DND-41 (cell line): ENCODE measurements around the gene HDAC4.

Source experiments
- ATAC-seq: fragments of 200-7000 bp; cut with Tn5 transposase; 3 replicates; pipeline ENCODE4 v1.9.1; 2021; ENCODE audit warnings: low read depth; ENCODE audit not compliant: insufficient read depth
- DNase-seq: peaks from one replicate; pipeline ENCODE4 v3.0.0-alpha.2; 2020
- H2AFZ ChIP-seq: 2 replicates; pipeline ENCODE4 v1.6.0; 2012; ENCODE audit warnings: low read depth, low read length
- H3K27ac ChIP-seq: 2 replicates; pipeline ENCODE4 v1.5.1; 2012; ENCODE audit warnings: low read length, inconsistent platforms
- H3K27me3 ChIP-seq: fragments of 200-600 bp; sonication (generic); 2 replicates; pipeline ENCODE4 v1.6.0; 2012; ENCODE audit warnings: low read length, mild to moderate bottlenecking, inconsistent platforms; ENCODE audit not compliant: insufficient read depth, poor library complexity
- H3K36me3 ChIP-seq: 2 replicates; pipeline ENCODE4 v1.5.1; 2012; ENCODE audit warnings: low read length, inconsistent platforms; ENCODE audit not compliant: insufficient read depth
- H3K4me1 ChIP-seq: 2 replicates; pipeline ENCODE4 v1.5.1; 2012; ENCODE audit warnings: mild to moderate bottlenecking, low read length; ENCODE audit not compliant: insufficient read depth
- H3K4me2 ChIP-seq: 2 replicates; pipeline ENCODE4 v1.6.0; 2012; ENCODE audit warnings: mild to moderate bottlenecking, moderate library complexity, low read length, inconsistent platforms; ENCODE audit not compliant: insufficient read depth
- H3K4me3 ChIP-seq, 2 experiments: fragments of 200-600 bp in 1 of 2; shearing (Covaris generic) in 1 of 2; 2 replicates each; pipeline ENCODE4 v1.5.1; 2012 to 2016; ENCODE audit warnings: inconsistent platforms in 2 of 2, low read length in 2 of 2, mild to moderate bottlenecking in 2 of 2, low read depth in 1 of 2, moderate library complexity in 1 of 2
- H3K79me2 ChIP-seq: 2 replicates; pipeline ENCODE4 v1.6.0; 2012; ENCODE audit warnings: low read length, inconsistent platforms; ENCODE audit not compliant: insufficient read depth
- H3K9ac ChIP-seq: 2 replicates; pipeline ENCODE4 v1.6.0; 2012; ENCODE audit warnings: low read depth, mild to moderate bottlenecking, inconsistent platforms, low read length, moderate library complexity
- H3K9me3 ChIP-seq: 2 replicates; pipeline ENCODE4 v1.5.1; 2012; ENCODE audit warnings: low read length, moderate library complexity, mild to moderate bottlenecking, inconsistent platforms; ENCODE audit not compliant: insufficient read depth, severe bottlenecking
- H4K20me1 ChIP-seq: 2 replicates; pipeline ENCODE4 v1.6.0; 2012; ENCODE audit warnings: low read length; ENCODE audit not compliant: insufficient read depth
- CTCF ChIP-seq: IDR thresholded peaks from 2 replicates; pipeline ENCODE4 v1.5.1; 2012; ENCODE audit warnings: borderline replicate concordance, low read length, moderate library complexity, mild to moderate bottlenecking; ENCODE audit not compliant: poor library complexity, severe bottlenecking; ENCODE audit errors: extremely low read depth
- EZH2 ChIP-seq: IDR thresholded peaks from 3 replicates; pipeline ENCODE4 v1.6.1; 2012; ENCODE audit warnings: borderline replicate concordance, low read depth, mild to moderate bottlenecking, moderate library complexity, low read length, inconsistent platforms; ENCODE audit not compliant: severe bottlenecking

The HDAC4 gene

GRCh38 chr2:239160226-239161143 is 240.3 kb downstream of the HDAC4 start:
- Histone ChIP-seq H3K4me3 (no peak overlapping the region), H3K79me2 (peaks cover 93% of the 10 kb centered on the region), H3K4me1 (no peaks in the 10 kb centered on the region), H3K27ac (no peak overlapping the region; the same call in 1 of the 2 replicates), H3K4me2 (no peak overlapping the region), H3K9me3 (no peaks in the 10 kb centered on the region), H3K9ac (no peak overlapping the region), H4K20me1 (peaks cover 84% of the 10 kb centered on the region), H3K27me3 (no peaks in the 10 kb centered on the region), H2AFZ (no peak overlapping the region), H3K36me3 (peaks cover 100% of the 10 kb centered on the region)
- DNase-seq (no peak), ATAC-seq (no peak)
- TF ChIP-seq CTCF, result no peak
- no peak for TF ChIP-seq EZH2

- Histone ChIP-seq H3K4me1 (no peaks in the 10 kb centered on the region), H3K36me3 (peaks cover 100% of the 10 kb centered on the region), H2AFZ (no peak overlapping the region), H3K9me3 (no peaks in the 10 kb centered on the region), H3K9ac (no peak overlapping the region), H3K79me2 (peaks cover 94% of the 10 kb centered on the region), H3K27me3 (no peaks in the 10 kb centered on the region), H3K4me2 (no peak overlapping the region), H3K27ac (no peak overlapping the region), H3K4me3 (no peak overlapping the region), H4K20me1 (peaks cover 84% of the 10 kb centered on the region)
- TF ChIP-seq EZH2 (no peak), CTCF (no peak)
- DNase-seq (no peak), ATAC-seq (0 out of 3 replicates have a peak, but pooled peaks have one; percentile 3)
These were observed 241.3 kb downstream of the HDAC4 start for GRCh38 chr2:239159476-239159911.

DNA sequence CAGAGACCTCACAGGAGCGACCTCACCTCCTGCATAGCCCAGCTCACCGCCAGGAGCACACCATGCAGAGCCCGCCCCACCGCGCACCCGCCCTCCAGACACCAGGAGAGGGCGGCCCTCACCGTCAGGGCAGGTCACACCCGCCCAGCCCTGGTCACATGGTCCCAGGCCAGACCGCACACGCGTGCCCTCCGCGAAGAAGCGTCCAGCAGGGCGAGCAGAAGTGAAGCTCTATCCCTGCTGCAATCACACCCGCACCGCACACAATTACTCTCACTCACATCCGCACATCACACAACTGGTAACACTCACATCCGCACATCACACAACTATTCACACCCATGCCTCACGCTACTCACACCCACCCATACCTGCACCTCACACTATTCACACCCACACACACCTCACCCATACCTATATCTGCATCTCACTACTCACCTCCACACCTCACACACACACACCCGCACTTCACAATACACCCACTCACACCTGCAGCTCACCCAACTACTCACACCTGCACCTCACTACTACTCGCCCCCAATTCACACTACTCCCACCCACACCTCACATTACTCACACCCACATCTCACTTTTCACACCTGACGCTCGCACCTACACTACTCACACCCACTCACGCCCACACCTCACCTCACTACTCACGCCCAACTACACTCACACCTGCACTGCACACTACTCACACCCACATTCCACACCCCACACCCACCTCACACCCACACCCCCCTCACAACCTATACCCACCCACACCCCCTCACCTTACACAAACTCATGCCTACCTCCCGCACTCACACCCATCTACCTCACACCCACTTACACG is 242.0 kb downstream of the HDAC4 start:
- no peak for DNase-seq
- ATAC-seq, result peak; percentile 32; the same call in 1 of the 3 replicates

More for the DNA sequence above, 242.0 kb downstream of the HDAC4 start:
- Histone ChIP-seq H2AFZ (no peak overlapping the region), H3K27ac (no peak overlapping the region), H3K4me1 (no peaks in the 10 kb centered on the region), H3K36me3 (peaks cover 100% of the 10 kb centered on the region), H3K4me2 (no peak overlapping the region), H3K27me3 (no peaks in the 10 kb centered on the region), H3K79me2 (peaks cover 94% of the 10 kb centered on the region), H4K20me1 (peaks cover 86% of the 10 kb centered on the region), H3K9ac (no peak overlapping the region), H3K9me3 (no peaks in the 10 kb centered on the region), H3K4me3 (no peak overlapping the region)
- no peak for TF ChIP-seq EZH2
- peak; percentile 4 for TF ChIP-seq CTCF
